Gastrocnemius medialis (tissue), 4 donors: Measurements from ENCODE around the gene BBS2. TPM values are rescaled to one million over a fixed set of nuclear protein-coding genes. Genes with fewer than 3 reads are reported as not detected.

ENCODE experiments used
- ATAC-seq, 2 donors: fragments of 150-250 bp; one replicate each; pipeline ENCODE4 v1.9.1; 2016
- DNase-seq, 2 donors: peaks; one replicate each; pipeline ENCODE4 v3.0.0-alpha.2; 2019
- H3K27ac ChIP-seq, 4 donors: fragments of 200-600 bp; sonication (generic); 1 replicate in 1 of 4; 2 replicates in 3 of 4; pipeline ENCODE4 v1.5.1; 2016 to 2018; ENCODE audit warnings: mild to moderate bottlenecking in 2 of 4, moderate library complexity in 1 of 4
- H3K27me3 ChIP-seq, 3 donors: fragments of 200-600 bp; sonication (generic) in 2 of 3; 1 replicate in 1 of 3; 2 replicates in 2 of 3; pipeline versions ENCODE4 v1.5.1 to v1.6.0; 2016 to 2019; ENCODE audit warnings: mild to moderate bottlenecking in 1 of 3, moderate library complexity in 1 of 3
- H3K36me3 ChIP-seq, 2 donors: fragments of 200-600 bp; sonication (generic) in 1 of 2; one replicate each; pipeline ENCODE4 v1.5.1; 2017 to 2018
- H3K4me1 ChIP-seq, 2 donors: fragments of 200-600 bp; sonication (generic) in 1 of 2; one replicate each; pipeline ENCODE4 v1.5.1; 2016 to 2017; ENCODE audit warnings: mild to moderate bottlenecking in 2 of 2
- H3K4me3 ChIP-seq, 4 donors: fragments of 200-600 bp; sonication (generic) in 3 of 4; 1 replicate in 1 of 4; 2 replicates in 3 of 4; pipeline ENCODE4 v1.5.1; 2016 to 2019; ENCODE audit warnings: mild to moderate bottlenecking in 2 of 4
- H3K9me3 ChIP-seq, 3 donors: fragments of 200-600 bp; sonication (generic) in 2 of 3; 1 replicate in 1 of 3; 2 replicates in 2 of 3; pipeline ENCODE4 v1.5.1; 2016 to 2019
- POLR2A ChIP-seq, 2 donors: fragments of 450-650 bp; IDR thresholded peaks; one replicate each; pipeline ENCODE4 v1.6.1; 2017; ENCODE audit warnings: antibody characterized with exemption in 2 of 2, mild to moderate bottlenecking in 2 of 2, moderate library complexity in 2 of 2
- in situ Hi-C, 4 donors: fragments of 200-750 bp; cut with MboI; loops; one replicate each; pipeline versions ENCODE4 v1.15.0 to v1.8.0; 2017; ENCODE audit warnings: low sequenced_read_pairs in 4 of 4
- intact Hi-C: fragments of 100-400 bp; cut with DNase I; formaldehyde crosslinking; loops from one replicate; pipeline ENCODE4 v1.15.1; 2023; ENCODE audit warnings: low total_unique reads
- total RNA-seq, 4 donors: library from RNA; depleted of rRNA; stranded (reverse); fragments of >200 nt; gene quantifications; one replicate each; pipeline versions ENCODE4 v1.1.0 to v1.2.3, GENCODE V29; 2016
- TF ChIP-seq, protein P1 (sequence below), 5 experiments: fragments of 450-650 bp in 3 of 5; fragments of 200-600 bp in 2 of 5; sonication (generic) in 2 of 5; IDR thresholded peaks in 4 of 5; conservative IDR thresholded peaks in 1 of 5; 1 replicate in 4 of 5; 2 replicates in 1 of 5; pipeline ENCODE4 v1.5.1; 2016 to 2019; ENCODE audit warnings: antibody characterized with exemption in 5 of 5, mild to moderate bottlenecking in 3 of 5, moderate library complexity in 3 of 5

BBS2 gene
- total RNA-seq, 4 donors from 2014 or later = 25.2 to 52.0 (median 28.6) TPM

DNA sequence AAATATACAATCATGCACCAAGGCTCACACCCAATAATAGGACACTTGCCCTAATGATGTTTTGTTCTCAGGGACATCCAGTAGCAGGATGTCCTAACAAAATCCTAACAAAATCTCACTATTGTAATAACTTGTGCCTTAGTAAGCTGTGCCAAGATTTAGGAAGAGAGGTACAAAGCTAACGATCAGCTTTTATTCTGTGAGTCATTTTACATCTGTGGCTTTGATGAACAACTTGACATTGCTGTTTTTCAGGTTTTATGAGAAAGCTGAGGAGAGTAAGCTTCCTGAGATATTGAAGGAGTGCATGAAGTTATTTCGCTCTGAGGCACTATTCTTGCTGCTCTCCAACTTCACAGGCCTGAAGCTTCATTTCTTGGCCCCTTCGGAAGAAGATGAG lies 49.6 kb downstream of the BBS2 start:
- intact Hi-C loops = no loop called here
- H3K27me3 ChIP-seq = no peaks in the 10 kb centered on the region
- no peak for ATAC-seq
- no peak for TF ChIP-seq POLR2A (IDR thresholded peaks at IDR 0.05)
- TF ChIP-seq, protein P1, sequence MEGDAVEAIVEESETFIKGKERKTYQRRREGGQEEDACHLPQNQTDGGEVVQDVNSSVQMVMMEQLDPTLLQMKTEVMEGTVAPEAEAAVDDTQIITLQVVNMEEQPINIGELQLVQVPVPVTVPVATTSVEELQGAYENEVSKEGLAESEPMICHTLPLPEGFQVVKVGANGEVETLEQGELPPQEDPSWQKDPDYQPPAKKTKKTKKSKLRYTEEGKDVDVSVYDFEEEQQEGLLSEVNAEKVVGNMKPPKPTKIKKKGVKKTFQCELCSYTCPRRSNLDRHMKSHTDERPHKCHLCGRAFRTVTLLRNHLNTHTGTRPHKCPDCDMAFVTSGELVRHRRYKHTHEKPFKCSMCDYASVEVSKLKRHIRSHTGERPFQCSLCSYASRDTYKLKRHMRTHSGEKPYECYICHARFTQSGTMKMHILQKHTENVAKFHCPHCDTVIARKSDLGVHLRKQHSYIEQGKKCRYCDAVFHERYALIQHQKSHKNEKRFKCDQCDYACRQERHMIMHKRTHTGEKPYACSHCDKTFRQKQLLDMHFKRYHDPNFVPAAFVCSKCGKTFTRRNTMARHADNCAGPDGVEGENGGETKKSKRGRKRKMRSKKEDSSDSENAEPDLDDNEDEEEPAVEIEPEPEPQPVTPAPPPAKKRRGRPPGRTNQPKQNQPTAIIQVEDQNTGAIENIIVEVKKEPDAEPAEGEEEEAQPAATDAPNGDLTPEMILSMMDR (IDR thresholded peaks at IDR 0.05 in 4 of 5, conservative IDR thresholded peaks at IDR 0.05 in 1 of 5) = no peak
- in situ Hi-C loops = no loop called here
- no peak for DNase-seq
- no peaks in the 10 kb centered on the region for H3K9me3 ChIP-seq
- no peak overlapping the region for H3K27ac ChIP-seq
- H3K36me3 ChIP-seq = peaks cover 4 to 96% of the 10 kb centered on the region in 2 donors
- no peaks in the 10 kb centered on the region for H3K4me1 ChIP-seq
- no peak overlapping the region for H3K4me3 ChIP-seq

DNA sequence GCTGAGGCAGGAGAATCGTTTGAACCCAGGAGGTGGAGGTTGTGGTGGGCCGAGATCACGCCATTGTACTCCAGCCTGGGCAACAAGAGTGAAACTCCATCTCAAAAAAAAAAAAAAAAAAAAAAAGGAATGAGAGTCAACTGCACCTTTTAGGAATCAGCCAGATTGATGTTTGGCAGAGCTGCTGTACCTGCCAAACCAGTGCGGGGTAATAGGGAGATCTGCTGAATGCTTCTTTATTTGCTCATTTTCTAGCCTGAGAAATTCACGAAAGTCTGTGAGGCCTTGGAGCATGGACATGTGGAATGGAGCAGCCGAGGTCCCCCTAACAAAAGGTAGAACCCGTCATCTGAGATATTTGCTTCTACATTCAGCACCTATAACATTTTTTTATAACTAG lies 50.1 kb downstream of the BBS2 start:
- intact Hi-C loops (no loop called here), in situ Hi-C loops (no loop called here)
- ATAC-seq = no peak
- DNase-seq = no peak
- H3K4me3 ChIP-seq = no peak overlapping the region
- TF ChIP-seq, protein P1 (IDR thresholded peaks at IDR 0.05 in 4 of 5, conservative IDR thresholded peaks at IDR 0.05 in 1 of 5) = no peak
- TF ChIP-seq POLR2A (IDR thresholded peaks at IDR 0.05) = no peak
- peaks cover 4 to 96% of the 10 kb centered on the region in 2 donors for H3K36me3 ChIP-seq
- H3K4me1 ChIP-seq = no peaks in the 10 kb centered on the region
- no peak overlapping the region for H3K27ac ChIP-seq
- H3K27me3 ChIP-seq = no peaks in the 10 kb centered on the region
- no peaks in the 10 kb centered on the region for H3K9me3 ChIP-seq

DNA sequence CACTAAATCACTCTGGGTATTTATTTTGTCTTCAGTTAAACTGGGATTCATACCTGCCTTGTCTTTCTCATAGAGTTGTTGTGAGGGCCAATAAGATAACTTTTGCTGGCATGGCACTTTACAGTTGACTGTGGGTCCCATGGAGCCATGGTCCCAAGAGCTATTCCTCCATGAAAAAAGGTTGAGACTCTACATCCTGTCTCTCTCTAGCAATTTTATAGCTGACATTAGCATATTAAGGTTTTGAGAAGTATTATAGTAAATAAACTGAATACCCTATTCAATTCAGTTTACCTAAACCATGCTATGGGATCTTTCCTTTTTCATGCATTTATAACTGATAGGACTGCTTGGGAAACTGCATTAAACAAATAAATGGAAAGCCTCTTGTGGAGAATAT lies 51.0 kb downstream of the BBS2 start:
- H3K27me3 ChIP-seq = no peaks in the 10 kb centered on the region
- in situ Hi-C loops = no loop called here
- ATAC-seq = no peak
- H3K9me3 ChIP-seq = no peaks in the 10 kb centered on the region
- intact Hi-C loops = no loop called here
- H3K4me1 ChIP-seq = no peaks in the 10 kb centered on the region
- TF ChIP-seq POLR2A (IDR thresholded peaks at IDR 0.05) = no peak
- TF ChIP-seq, protein P1 (IDR thresholded peaks at IDR 0.05 in 4 of 5, conservative IDR thresholded peaks at IDR 0.05 in 1 of 5) = no peak
- H3K27ac ChIP-seq = no peak overlapping the region
- H3K4me3 ChIP-seq = no peak overlapping the region
- H3K36me3 ChIP-seq = peaks cover 4 to 99% of the 10 kb centered on the region in 2 donors
- DNase-seq = no peak

DNA sequence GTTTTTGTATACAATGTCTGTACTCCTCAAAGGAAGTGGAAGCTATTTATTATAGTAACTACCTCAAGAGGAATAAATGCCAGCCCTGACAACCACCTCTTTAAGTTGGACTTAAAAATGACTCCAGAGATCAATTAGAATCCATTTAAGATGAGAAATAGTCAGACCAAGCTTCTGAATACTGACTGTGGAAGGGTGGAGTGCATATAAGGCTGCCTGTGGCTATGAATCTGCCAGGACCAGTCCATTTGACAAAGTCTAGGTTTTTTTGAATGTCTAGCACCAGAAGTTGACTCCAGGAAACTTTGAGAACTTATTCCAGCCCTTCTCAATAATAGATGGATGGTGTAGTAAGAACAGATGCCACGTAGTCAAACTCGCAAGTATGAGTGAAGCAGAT lies 53.5 kb downstream of the BBS2 start:
- Histone ChIP-seq H3K27ac (no peak overlapping the region), H3K9me3 (no peaks in the 10 kb centered on the region), H3K27me3 (no peaks in the 10 kb centered on the region), H3K4me1 (no peaks in the 10 kb centered on the region), H3K36me3 (peaks cover 4 to 94% of the 10 kb centered on the region in 2 donors), H3K4me3 (no peak overlapping the region)
- in situ Hi-C loops = no loop called here
- DNase-seq (no peak), ATAC-seq (no peak)
- intact Hi-C loops = no loop called here
- TF ChIP-seq, protein P1 (IDR thresholded peaks at IDR 0.05 in 4 of 5, conservative IDR thresholded peaks at IDR 0.05 in 1 of 5) = no peak
- no peak for TF ChIP-seq POLR2A (IDR thresholded peaks at IDR 0.05)

DNA sequence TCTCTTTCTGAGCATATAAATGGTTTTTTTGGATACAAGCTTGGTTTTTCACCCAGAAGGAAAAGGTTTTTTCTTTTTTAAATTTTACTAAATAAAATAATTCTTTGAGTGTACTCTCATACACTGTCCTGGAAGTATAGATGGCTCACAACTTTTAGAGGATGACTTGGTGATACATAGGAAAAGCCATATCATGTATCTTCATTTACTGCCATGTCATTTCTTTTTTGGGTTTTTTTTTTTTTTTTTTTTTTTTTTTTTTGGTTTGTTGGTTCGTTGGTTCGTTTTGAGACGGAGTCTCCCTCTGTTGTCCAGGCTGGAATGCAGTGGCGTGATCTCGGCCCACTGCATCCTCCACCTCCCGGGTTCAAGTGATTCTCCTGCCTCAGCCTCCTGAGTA lies 56.7 kb downstream of the BBS2 start:
- Histone ChIP-seq H3K36me3 (peaks cover 7 to 94% of the 10 kb centered on the region in 2 donors), H3K27ac (peak overlapping the region in 1 of 4 donors; percentile 11), H3K27me3 (no peaks in the 10 kb centered on the region), H3K9me3 (no peaks in the 10 kb centered on the region), H3K4me1 (no peaks in the 10 kb centered on the region), H3K4me3 (no peak overlapping the region)
- no peak for TF ChIP-seq POLR2A (IDR thresholded peaks at IDR 0.05)
- TF ChIP-seq, protein P1 (IDR thresholded peaks at IDR 0.05 in 4 of 5, conservative IDR thresholded peaks at IDR 0.05 in 1 of 5) = no peak
- intact Hi-C loops (no loop called here), in situ Hi-C loops (no loop called here)
- DNase-seq = no peak
- no peak for ATAC-seq
